ENCODE results near the gene CFI.

GRCh38 chr4:109755656-109756055 lies 46.1 kb downstream of the CFI start:
- TF ChIP-seq CTCF (IDR thresholded peaks at IDR 0.05; ENCODE audit: insufficient read depth, low read length) (no peak), POLR2AphosphoS5 (IDR thresholded peaks at IDR 0.05; ENCODE audit: low read depth) (no peak)
